Esophagus muscularis mucosa (tissue), 4 donors: Measurements from ENCODE around the gene TFF1.

ENCODE experiments used
- CTCF ChIP-seq, 3 experiments: fragments of 200-600 bp in 2 of 3; fragments of 450-650 bp in 1 of 3; sonication (generic) in 2 of 3; IDR thresholded peaks; one replicate each; pipeline ENCODE4 v1.5.1; 2017 to 2019; ENCODE audit warnings: antibody characterized with exemption in 3 of 3, mild to moderate bottlenecking in 2 of 3, moderate library complexity in 1 of 3
- EP300 ChIP-seq: sonication (generic); formaldehyde crosslinking; IDR thresholded peaks from one replicate; pipeline ENCODE4 v1.6.1; 2017; ENCODE audit warnings: antibody characterized with exemption
- POLR2A ChIP-seq: fragments of 450-650 bp; IDR thresholded peaks from one replicate; pipeline ENCODE4 v1.6.1; 2017; ENCODE audit warnings: antibody characterized with exemption, moderate library complexity, mild to moderate bottlenecking, low read depth
- POLR2AphosphoS5 ChIP-seq, 2 donors: sonication (generic); formaldehyde crosslinking; IDR thresholded peaks; one replicate each; pipeline ENCODE4 v1.6.1; 2017; ENCODE audit warnings: antibody characterized with exemption in 2 of 2

GRCh38 chr21:42382915-42383314 lies 16.6 kb upstream of the TFF1 start:
- TF ChIP-seq CTCF (IDR thresholded peaks at IDR 0.05) (no peak), EP300 (no peak), POLR2AphosphoS5 (IDR thresholded peaks at IDR 0.05) (no peak), POLR2A (no peak)
